Fibroblast of lung (primary cell): ENCODE data around the gene LCNL1.

Experiments used
- EZH2 ChIP-seq: IDR thresholded peaks from 2 replicates; pipeline ENCODE4 v1.5.1; 2012; ENCODE audit warnings: low read length, control low read depth, mild to moderate bottlenecking; ENCODE audit errors: missing control alignments
- TF ChIP-seq, protein P1 (sequence below), 2 donors: IDR thresholded peaks in 1 of 2; conservative IDR thresholded peaks in 1 of 2; 1 replicate in 1 of 2; 2 replicates in 1 of 2; pipeline ENCODE4 v1.5.1; 2011 to 2012; ENCODE audit warnings: low read length in 2 of 2, control low read depth in 1 of 2, inconsistent platforms in 1 of 2, low read depth in 1 of 2, mild to moderate bottlenecking in 1 of 2

DNA sequence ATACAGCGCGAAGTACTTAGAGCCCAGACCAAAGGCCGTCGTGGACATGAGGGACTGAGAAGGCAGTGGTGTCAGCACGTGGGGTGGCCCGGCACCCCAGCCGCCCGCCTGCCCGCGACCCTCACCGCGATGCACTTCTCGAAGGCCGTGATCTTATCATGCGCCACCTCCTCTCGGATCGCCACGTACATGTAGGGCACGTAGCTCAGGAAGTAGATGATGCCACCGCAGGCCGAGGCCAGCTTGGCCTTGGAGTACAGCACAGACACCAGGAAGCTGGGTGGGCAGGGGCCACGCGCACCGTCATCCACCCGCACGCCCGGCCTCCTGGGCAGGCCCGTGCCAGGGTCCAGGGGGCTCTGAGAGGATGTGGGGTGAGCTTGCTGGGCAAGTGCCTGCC, 34.3 kb downstream of the LCNL1 start:
- TF ChIP-seq, protein P1, sequence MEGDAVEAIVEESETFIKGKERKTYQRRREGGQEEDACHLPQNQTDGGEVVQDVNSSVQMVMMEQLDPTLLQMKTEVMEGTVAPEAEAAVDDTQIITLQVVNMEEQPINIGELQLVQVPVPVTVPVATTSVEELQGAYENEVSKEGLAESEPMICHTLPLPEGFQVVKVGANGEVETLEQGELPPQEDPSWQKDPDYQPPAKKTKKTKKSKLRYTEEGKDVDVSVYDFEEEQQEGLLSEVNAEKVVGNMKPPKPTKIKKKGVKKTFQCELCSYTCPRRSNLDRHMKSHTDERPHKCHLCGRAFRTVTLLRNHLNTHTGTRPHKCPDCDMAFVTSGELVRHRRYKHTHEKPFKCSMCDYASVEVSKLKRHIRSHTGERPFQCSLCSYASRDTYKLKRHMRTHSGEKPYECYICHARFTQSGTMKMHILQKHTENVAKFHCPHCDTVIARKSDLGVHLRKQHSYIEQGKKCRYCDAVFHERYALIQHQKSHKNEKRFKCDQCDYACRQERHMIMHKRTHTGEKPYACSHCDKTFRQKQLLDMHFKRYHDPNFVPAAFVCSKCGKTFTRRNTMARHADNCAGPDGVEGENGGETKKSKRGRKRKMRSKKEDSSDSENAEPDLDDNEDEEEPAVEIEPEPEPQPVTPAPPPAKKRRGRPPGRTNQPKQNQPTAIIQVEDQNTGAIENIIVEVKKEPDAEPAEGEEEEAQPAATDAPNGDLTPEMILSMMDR (conservative IDR thresholded peaks at IDR 0.05 in 1 of 2, IDR thresholded peaks at IDR 0.05 in 1 of 2; ENCODE audit: low read depth in 1 of 2, low read length in 2 of 2), result no peak
- TF ChIP-seq EZH2, result no peak
